H1 (cell line): ENCODE results near the gene HGFAC. TPM values are rescaled to one million over a fixed set of nuclear protein-coding genes. Genes with fewer than 3 reads are reported as not detected.

Source experiments
- CTCF ChIA-PET: fragments of 300-600 bp; sonication (Branson Sonifier 250); formaldehyde crosslinking; loops from one replicate; lab custom pipeline; 2021; ENCODE audit not compliant: partially characterized antibody; lab: Charles Lee
- POLR2A ChIA-PET: fragments of 300-600 bp; sonication (Branson Sonifier 250); formaldehyde crosslinking; loops from one replicate; lab custom pipeline; 2021; ENCODE audit warnings: inconsistent platforms; ENCODE audit not compliant: partially characterized antibody; lab: Charles Lee
- DNase-seq, 2 experiments: peaks; one replicate each; pipeline versions ENCODE4 v3.0.0 to v3.0.0-alpha.2; 2010 to 2022; ENCODE audit warnings: low spot score in 2 of 2, low read depth in 1 of 2, mixed read lengths in 1 of 2
- FAIRE-seq: peaks from 2 replicates; lab custom pipeline; 2011; peaks lifted over from hg19 to GRCh38; lab: Jason Lieb, UNC
- H2AFZ ChIP-seq: 2 replicates; pipeline ENCODE4 v1.8.1; 2012; ENCODE audit warnings: low read length, inconsistent platforms
- H2AK5ac ChIP-seq: 2 replicates; pipeline ENCODE4 v1.6.1; 2013; ENCODE audit warnings: low read depth, low read length
- H2BK120ac ChIP-seq: replicated peaks from 2 replicates; pipeline ENCODE3; 2013; ENCODE audit warnings: low read depth, low read length, inconsistent platforms
- H2BK12ac ChIP-seq: 2 replicates; pipeline ENCODE4 v1.6.1; 2013; ENCODE audit warnings: low read depth, low read length
- H2BK15ac ChIP-seq: 2 replicates; pipeline ENCODE4 v1.6.1; 2013; ENCODE audit warnings: low read length
- H2BK20ac ChIP-seq: 2 replicates; pipeline ENCODE4 v1.6.1; 2013; ENCODE audit warnings: low read length
- H2BK5ac ChIP-seq: 2 replicates; pipeline ENCODE4 v1.6.1; 2013; ENCODE audit warnings: low read depth, low read length
- H3K14ac ChIP-seq: 2 replicates; pipeline ENCODE4 v1.6.1; 2013; ENCODE audit warnings: inconsistent platforms; ENCODE audit not compliant: insufficient read length
- H3K18ac ChIP-seq: 2 replicates; pipeline ENCODE4 v1.6.1; 2013; ENCODE audit warnings: low read length; ENCODE audit errors: extremely low read depth
- H3K23ac ChIP-seq: 2 replicates; pipeline ENCODE4 v1.6.1; 2013; ENCODE audit warnings: inconsistent platforms; ENCODE audit not compliant: insufficient read length
- H3K23me2 ChIP-seq: 2 replicates; pipeline ENCODE4 v1.6.1; 2013; ENCODE audit warnings: low read depth, low read length
- H3K27ac ChIP-seq: 2 replicates; pipeline ENCODE4 v1.6.1; 2011; ENCODE audit warnings: low read depth, low read length, inconsistent platforms
- H3K27me3 ChIP-seq, 4 experiments: replicated peaks in 1 of 4; 1 replicate in 1 of 4; 2 replicates in 3 of 4; pipeline versions ENCODE4 v1.6.1 to v1.8.1; 2011 to 2013; ENCODE audit warnings: low read length in 3 of 4, mild to moderate bottlenecking in 3 of 4, inconsistent platforms in 2 of 4, mixed read lengths in 2 of 4, moderate library complexity in 1 of 4; ENCODE audit not compliant: control insufficient read depth in 3 of 4, insufficient read depth in 3 of 4; ENCODE audit errors: extremely low read depth in 1 of 4
- H3K36me3 ChIP-seq, 4 experiments: 2 replicates each; pipeline versions ENCODE4 v1.6.1 to v1.8.1; 2011 to 2013; ENCODE audit warnings: mild to moderate bottlenecking in 4 of 4, low read length in 3 of 4, moderate library complexity in 2 of 4, control low read depth in 1 of 4, inconsistent platforms in 1 of 4; ENCODE audit not compliant: insufficient read depth in 4 of 4, control insufficient read depth in 2 of 4
- H3K4ac ChIP-seq: replicated peaks from 2 replicates; pipeline ENCODE3; 2013; ENCODE audit warnings: low read length, low read depth, mixed read lengths, inconsistent platforms; ENCODE audit not compliant: insufficient read length
- H3K4me1 ChIP-seq, 4 experiments: replicated peaks in 1 of 4; 1 replicate in 1 of 4; 2 replicates in 3 of 4; pipeline versions ENCODE4 v1.6.1 to v1.8.1; 2011 to 2013; ENCODE audit warnings: low read length in 3 of 4, inconsistent platforms in 2 of 4, mixed read lengths in 1 of 4; ENCODE audit not compliant: insufficient read depth in 4 of 4, control insufficient read depth in 3 of 4
- H3K4me2 ChIP-seq, 2 experiments: 2 replicates each; pipeline versions ENCODE4 v1.6.1 to v1.8.1; 2011 to 2013; ENCODE audit warnings: low read depth in 2 of 2, low read length in 2 of 2, control low read depth in 1 of 2, inconsistent platforms in 1 of 2, mild to moderate bottlenecking in 1 of 2; ENCODE audit not compliant: insufficient read depth in 1 of 2
- H3K4me3 ChIP-seq, 4 experiments: fragments of 200-600, 300-600 bp in 1 of 4; sonication (generic), shearing (Covaris generic), sonication (Bioruptor Twin) in 1 of 4; 2 replicates each; pipeline versions ENCODE4 v1.5.1 to v1.8.1; 2011 to 2016; ENCODE audit warnings: low read length in 4 of 4, low read depth in 3 of 4, control low read depth in 2 of 4, inconsistent platforms in 2 of 4, mild to moderate bottlenecking in 2 of 4, mixed read lengths in 1 of 4, moderate library complexity in 1 of 4; ENCODE audit not compliant: insufficient read depth in 2 of 4; ENCODE audit errors: extremely low read depth in 1 of 4
- H3K56ac ChIP-seq: replicated peaks from 2 replicates; pipeline ENCODE3; 2013; ENCODE audit warnings: low read depth, mild to moderate bottlenecking, mixed read lengths, low read length, inconsistent platforms; ENCODE audit not compliant: insufficient read length
- H3K79me1 ChIP-seq: 2 replicates; pipeline ENCODE4 v1.6.1; 2013; ENCODE audit warnings: low read depth, low read length, control low read depth
- H3K79me2 ChIP-seq, 2 experiments: 2 replicates each; pipeline versions ENCODE4 v1.6.1 to v1.8.1; 2012 to 2013; ENCODE audit warnings: low read length in 2 of 2, mild to moderate bottlenecking in 2 of 2, inconsistent platforms in 1 of 2; ENCODE audit not compliant: insufficient read depth in 2 of 2, control insufficient read depth in 1 of 2
- H3K9ac ChIP-seq, 4 experiments: replicated peaks in 1 of 4; 1 replicate in 1 of 4; 2 replicates in 3 of 4; pipeline versions ENCODE4 v1.6.1 to v1.8.1; 2011 to 2013; ENCODE audit warnings: low read depth in 3 of 4, low read length in 3 of 4, control low read depth in 2 of 4, mild to moderate bottlenecking in 2 of 4, moderate library complexity in 2 of 4, inconsistent platforms in 1 of 4; ENCODE audit errors: extremely low read depth in 1 of 4
- H3K9me3 ChIP-seq, 2 experiments: 2 replicates each; pipeline versions ENCODE4 v1.6.1 to v1.8.1; 2012 to 2013; ENCODE audit warnings: mild to moderate bottlenecking in 2 of 2, moderate library complexity in 2 of 2, control low read depth in 1 of 2, inconsistent platforms in 1 of 2, low read depth in 1 of 2, low read length in 1 of 2, mixed read lengths in 1 of 2; ENCODE audit not compliant: insufficient read depth in 2 of 2
- H4K20me1 ChIP-seq, 2 experiments: replicated peaks in 1 of 2; 2 replicates each; pipeline versions ENCODE3 to v1.8.1; 2011 to 2013; ENCODE audit warnings: inconsistent platforms in 2 of 2, low read length in 2 of 2, mild to moderate bottlenecking in 1 of 2; ENCODE audit not compliant: insufficient read depth in 2 of 2, control insufficient read depth in 1 of 2
- H4K5ac ChIP-seq: 2 replicates; pipeline ENCODE4 v1.6.1; 2013; ENCODE audit warnings: low read length, low read depth, mixed read lengths, inconsistent platforms; ENCODE audit not compliant: insufficient read length
- H4K8ac ChIP-seq: 2 replicates; pipeline ENCODE4 v1.8.0; 2013; ENCODE audit warnings: mild to moderate bottlenecking, moderate library complexity, low read length, inconsistent platforms; ENCODE audit not compliant: insufficient read depth; ENCODE audit errors: extremely low read depth
- H4K91ac ChIP-seq: replicated peaks from 2 replicates; pipeline ENCODE3; 2013; ENCODE audit warnings: low read length, mixed read lengths, inconsistent platforms; ENCODE audit not compliant: insufficient read length
- PHF8 ChIP-seq: fragments of 200-600 bp; sonication (generic); conservative IDR thresholded peaks from 2 replicates; pipeline ENCODE4 v1.7.1; 2012; ENCODE audit warnings: low read depth, mild to moderate bottlenecking, inconsistent platforms, low read length, moderate library complexity
- SRF ChIP-seq: IDR thresholded peaks from 2 replicates; pipeline ENCODE4 v1.6.1; 2011; ENCODE audit warnings: mild to moderate bottlenecking, low read depth, low read length, moderate library complexity
- YY1 ChIP-seq: IDR thresholded peaks from 2 replicates; pipeline ENCODE4 v1.6.1; 2011; ENCODE audit warnings: low read depth, mild to moderate bottlenecking, low read length
- WGBS, 2 experiments: shearing (Covaris generic) in 1 of 2; methylation state at CpG; one replicate each; pipeline versions ENCODE4 v1.1.6 to v1.1.7; 2013 to 2015; ENCODE audit warnings: low lambda C conversion rate in 2 of 2, mixed read lengths in 2 of 2, inconsistent platforms in 1 of 2, low coverage in 1 of 2, missing lambda C conversion rate in 1 of 2; ENCODE audit not compliant: insufficient replicate concordance in 2 of 2, insufficient coverage in 1 of 2, insufficient read length in 1 of 2; ENCODE audit errors: extremely low coverage in 1 of 2, missing lambda C conversion rate in 1 of 2; 5-methylcytosine and 5-hydroxymethylcytosine counted together
- polyA plus RNA-seq, 7 experiments: library from polyadenylated mRNA; depleted of rRNA in 3 of 7; stranded (reverse) in 5 of 7; unstranded in 2 of 7; fragments of >200 nt in 5 of 7; fragments of 200-250 nt in 2 of 7; gene quantifications; 1 replicate in 5 of 7; 2 replicates in 1 of 7; 4 replicates in 1 of 7; pipeline versions ENCODE4 v1.2.1 to v1.2.3, GENCODE V29; 2011 to 2013; ENCODE audit warnings: missing spikeins in 2 of 7, mixed read lengths in 2 of 7
- total RNA-seq: library from RNA; stranded (reverse); fragmentation: NEBNext Ultra II Directional; extraction: Animal tissue kit (Norgen Biotek cat#: 25700); gene quantifications from 2 replicates; pipeline ENCODE4 v1.2.1, GENCODE V29; 2021

Gene HGFAC
- total and polyA plus RNA-seq, 2 of the 8 experiments (the other 6 are each of a cell fraction or from before 2014, with no cell fraction given): 0.14 to 0.15 TPM

- H3K23ac ChIP-seq: no peak overlapping the region
- TF ChIP-seq PHF8 (no peak), SRF (no peak), YY1 (no peak)
- CTCF ChIA-PET: interaction anchor here (0.8 to 3.4 kb wide), 12 partner anchors 9 to 128 kb away, joined by 3 to 14 read pairs (median 8); no protein-coding TSS in a partner anchor
- POLR2A ChIA-PET: no interaction called here
- H2AFZ ChIP-seq: no peak overlapping the region
- no peak overlapping the region for H3K27ac ChIP-seq
- no peak overlapping the region for H4K91ac ChIP-seq
- no peak overlapping the region for H4K5ac ChIP-seq
- no peak overlapping the region for H4K8ac ChIP-seq
- no peaks in the 10 kb centered on the region for H3K79me1 ChIP-seq
- WGBS, 2 experiments: 88% methylated on average over 22 of the region's 24 CpGs; no CpG with 5 or more reads in 1 of the 2 experiments
- no peak overlapping the region for H2BK120ac ChIP-seq
- no peaks in the 10 kb centered on the region for H3K23me2 ChIP-seq
- H3K36me3 ChIP-seq: no peaks in the 10 kb centered on the region
- H3K4me1 ChIP-seq: no peaks in the 10 kb centered on the region; a peak in 1 of 7 replicates
- DNase-seq: no peak
- no peak overlapping the region for H2BK20ac ChIP-seq
- H2BK5ac ChIP-seq: no peak overlapping the region
- no peaks in the 10 kb centered on the region; a peak in 1 of 7 replicates for H3K27me3 ChIP-seq
- no peak overlapping the region for H3K9ac ChIP-seq
- no peak overlapping the region for H3K56ac ChIP-seq
- no peak overlapping the region for H3K4me3 ChIP-seq
- H2BK12ac ChIP-seq: no peak overlapping the region
- H3K4me2 ChIP-seq: no peak overlapping the region
- no peak overlapping the region for H2BK15ac ChIP-seq
- H3K14ac ChIP-seq: no peak overlapping the region
- no peaks in the 10 kb centered on the region for H3K79me2 ChIP-seq
- H3K18ac ChIP-seq: no peak overlapping the region
- FAIRE-seq: no peak
- no peak overlapping the region for H2AK5ac ChIP-seq
- H3K9me3 ChIP-seq: no peaks in the 10 kb centered on the region
- no peak overlapping the region for H3K4ac ChIP-seq
- H4K20me1 ChIP-seq: peaks cover 0 to 4% of the 10 kb centered on the region in 2 experiments
These were observed 15.2 kb upstream of the HGFAC start for GRCh38 chr4:3426465-3427133.
